IPS DF 6.9 (cell line): ENCODE measurements around the gene SPAG9.
"Not testable (repeated sequence)": the region's sequence is repeated elsewhere in the genome, so short reads cannot be mapped to it uniquely, and the experiment has no call there.

ENCODE experiments used
- DNase-seq: peaks from one replicate; pipeline ENCODE4 v3.0.0-alpha.2; 2013; ENCODE audit warnings: low read depth, low spot score
- H3K27ac ChIP-seq: one replicate; pipeline ENCODE4 v1.5.1; 2013; ENCODE audit warnings: low read length, control low read depth
- H3K27me3 ChIP-seq: 2 replicates; pipeline ENCODE4 v1.6.1; 2013; ENCODE audit warnings: mild to moderate bottlenecking, low read length; ENCODE audit not compliant: control insufficient read depth, insufficient read depth
- H3K36me3 ChIP-seq: 2 replicates; pipeline ENCODE4 v1.6.1; 2013; ENCODE audit warnings: low read length; ENCODE audit not compliant: control insufficient read depth, insufficient read depth
- H3K4me1 ChIP-seq: 2 replicates; pipeline ENCODE4 v1.6.1; 2013; ENCODE audit warnings: low read length; ENCODE audit not compliant: control insufficient read depth, insufficient read depth
- H3K4me3 ChIP-seq: 2 replicates; pipeline ENCODE4 v1.5.1; 2013; ENCODE audit warnings: mild to moderate bottlenecking, low read length
- H3K9me3 ChIP-seq: 2 replicates; pipeline ENCODE4 v1.6.1; 2013; ENCODE audit warnings: low read length, inconsistent platforms; ENCODE audit not compliant: control insufficient read depth, insufficient read depth
- WGBS: extraction: QIAGEN DNeasy Blood & Tissue Kit; methylation state at CpG from one replicate; pipeline ENCODE4 v1.1.7; 2013; ENCODE audit warnings: mixed read lengths, missing lambda C conversion rate; ENCODE audit not compliant: insufficient read length, insufficient coverage; 5-methylcytosine and 5-hydroxymethylcytosine counted together

SPAG9 gene

GRCh38 chr17:50945779-50946222, 174.9 kb downstream of the SPAG9 start:
- no peak overlapping the region for H3K27ac ChIP-seq
- H3K4me1 ChIP-seq = peaks cover 16% of the 10 kb centered on the region
- no peak for DNase-seq
- H3K4me3 ChIP-seq = no peak overlapping the region
- no CpG with 5 or more reads among the region's 3 CpGs for WGBS
- H3K36me3 ChIP-seq = no peaks in the 10 kb centered on the region; the same call in 1 of the 2 replicates
- no peaks in the 10 kb centered on the region; the same call in 1 of the 2 replicates for H3K27me3 ChIP-seq
- H3K9me3 ChIP-seq = no peaks in the 10 kb centered on the region

GRCh38 chr17:50944902-50945720, 175.6 kb downstream of the SPAG9 start:
- DNase-seq = no peak
- Histone ChIP-seq H3K27ac (no peak overlapping the region), H3K27me3 (no peaks in the 10 kb centered on the region; the same call in 1 of the 2 replicates), H3K36me3 (no peaks in the 10 kb centered on the region; the same call in 1 of the 2 replicates), H3K4me3 (no peak overlapping the region; the same call in 1 of the 2 replicates), H3K4me1 (peaks cover 14% of the 10 kb centered on the region), H3K9me3 (no peaks in the 10 kb centered on the region)
- no CpG with 5 or more reads among the region's 18 CpGs for WGBS

- Histone ChIP-seq H3K27me3 (no peaks in the 10 kb centered on the region; the same call in 1 of the 2 replicates), H3K4me1 (peaks cover 7% of the 10 kb centered on the region), H3K9me3 (no peaks in the 10 kb centered on the region), H3K27ac (no peak overlapping the region), H3K36me3 (no peaks in the 10 kb centered on the region; the same call in 1 of the 2 replicates), H3K4me3 (peak overlapping the region; percentile 16; the same call in 1 of the 2 replicates)
- no peak for DNase-seq
- no CpG with 5 or more reads among the region's 61 CpGs for WGBS
These were observed 176.4 kb downstream of the SPAG9 start for GRCh38 chr17:50944054-50944901.

- Histone ChIP-seq H3K27ac (no peak overlapping the region), H3K4me1 (peaks cover 7% of the 10 kb centered on the region)
These were observed 177.1 kb downstream of the SPAG9 start for GRCh38 chr17:50943575-50943933.

GRCh38 chr17:50941676-50942048, 179.0 kb downstream of the SPAG9 start:
- H3K4me3 ChIP-seq, H3K27me3 ChIP-seq, DNase-seq, H3K36me3 ChIP-seq, H3K4me1 ChIP-seq, H3K27ac ChIP-seq, H3K9me3 ChIP-seq: not testable (repeated sequence)
- no CpG with 5 or more reads among the region's 4 CpGs for WGBS

More at GRCh38 chr17:50943575-50943933, 177.1 kb downstream of the SPAG9 start:
- Histone ChIP-seq H3K36me3 (no peaks in the 10 kb centered on the region; the same call in 1 of the 2 replicates), H3K4me3 (no peak overlapping the region), H3K9me3 (no peaks in the 10 kb centered on the region), H3K27me3 (no peaks in the 10 kb centered on the region; the same call in 1 of the 2 replicates)
- WGBS = no CpG with 5 or more reads among the region's 8 CpGs
- no peak for DNase-seq

GRCh38 chr17:50939795-50940684, 180.6 kb downstream of the SPAG9 start:
- WGBS = no CpG with 5 or more reads among the region's 16 CpGs
- Histone ChIP-seq H3K4me3 (no peak overlapping the region; the same call in 1 of the 2 replicates), H3K27ac (no peak overlapping the region), H3K36me3 (no peaks in the 10 kb centered on the region; the same call in 1 of the 2 replicates), H3K4me1 (peaks cover 7% of the 10 kb centered on the region), H3K9me3 (no peaks in the 10 kb centered on the region), H3K27me3 (no peaks in the 10 kb centered on the region; the same call in 1 of the 2 replicates)
- DNase-seq = no peak

GRCh38 chr17:50939542-50939794, 181.2 kb downstream of the SPAG9 start:
- no CpG with 5 or more reads among the region's 4 CpGs for WGBS

GRCh38 chr17:50938821-50939541, 181.7 kb downstream of the SPAG9 start:
- H3K27ac ChIP-seq = no peak overlapping the region
- H3K27me3 ChIP-seq = no peaks in the 10 kb centered on the region; the same call in 1 of the 2 replicates
- no CpG with 5 or more reads among the region's 10 CpGs for WGBS
- H3K36me3 ChIP-seq = no peaks in the 10 kb centered on the region
- no peak for DNase-seq
- no peak overlapping the region for H3K4me3 ChIP-seq
- no peaks in the 10 kb centered on the region for H3K9me3 ChIP-seq
- peaks cover 1% of the 10 kb centered on the region for H3K4me1 ChIP-seq

More at GRCh38 chr17:50939542-50939794, 181.2 kb downstream of the SPAG9 start:
- H3K27me3 ChIP-seq = no peaks in the 10 kb centered on the region; the same call in 1 of the 2 replicates
- H3K27ac ChIP-seq = no peak overlapping the region
- H3K36me3 ChIP-seq = no peaks in the 10 kb centered on the region; the same call in 1 of the 2 replicates
- peaks cover 5% of the 10 kb centered on the region for H3K4me1 ChIP-seq
- no peak overlapping the region for H3K4me3 ChIP-seq
- H3K9me3 ChIP-seq = no peaks in the 10 kb centered on the region
- no peak for DNase-seq

GRCh38 chr17:50935996-50936266, 184.7 kb downstream of the SPAG9 start:
- no peak overlapping the region for H3K27ac ChIP-seq
- DNase-seq = no peak
- WGBS = no CpG with 5 or more reads among the region's 5 CpGs
- H3K9me3 ChIP-seq = no peaks in the 10 kb centered on the region
- H3K4me3 ChIP-seq = no peak overlapping the region
- no peaks in the 10 kb centered on the region for H3K36me3 ChIP-seq
- H3K4me1 ChIP-seq = no peaks in the 10 kb centered on the region; the same call in 1 of the 2 replicates
- no peaks in the 10 kb centered on the region for H3K27me3 ChIP-seq
